Stimulated activated CD8-positive, alpha-beta memory T cell treated with anti-CD3 and anti-CD28 coated beads, Interleukin-4, amount 100 ng/mL, for 24 hours (primary cell): ENCODE data around the gene SLC5A7.

Experiments
- DNase-seq: peaks from one replicate; pipeline ENCODE4 v3.0.0-alpha.2; 2020; ENCODE audit warnings: low read depth

The SLC5A7 gene

GRCh38 chr2:107986278-107987217 is at the start of gene SLC5A7:
TSS of gene SLC5A7 (plus strand) at chr2:107986524. CDS start at chr2:107988156, 1,632 bp downstream.
- DNase-seq, result no peak

- DNase-seq, result no peak
Observed at GRCh38 chr2:107961395-107961794, 24.9 kb upstream of the SLC5A7 start.

GRCh38 chr2:107964185-107964584 is 22.1 kb upstream of the SLC5A7 start:
- no peak for DNase-seq

GRCh38 chr2:107984707-107985106 is 1.6 kb upstream of the SLC5A7 start:
- no peak for DNase-seq

GRCh38 chr2:107988108-107988507 is 1.8 kb downstream of the SLC5A7 start:
- DNase-seq, result no peak

GRCh38 chr2:107989445-107989844 is 3.1 kb downstream of the SLC5A7 start:
- no peak for DNase-seq

GRCh38 chr2:107990718-107991117 is 4.4 kb downstream of the SLC5A7 start:
- no peak for DNase-seq

GRCh38 chr2:107992069-107992468 is 5.7 kb downstream of the SLC5A7 start:
- DNase-seq, result no peak

- DNase-seq, result no peak
Observed at GRCh38 chr2:107999158-107999557, 12.8 kb downstream of the SLC5A7 start.

- DNase-seq, result no peak
Observed at GRCh38 chr2:108010912-108011591, 24.7 kb downstream of the SLC5A7 start.

- no peak for DNase-seq
Observed at GRCh38 chr2:108013305-108013704, 27.0 kb downstream of the SLC5A7 start.

GRCh38 chr2:108022628-108023027 is 36.3 kb downstream of the SLC5A7 start:
- DNase-seq, result no peak

GRCh38 chr2:108023776-108024175 is 37.5 kb downstream of the SLC5A7 start:
- DNase-seq, result no peak

GRCh38 chr2:108026092-108026794 is 39.9 kb downstream of the SLC5A7 start:
- DNase-seq, result no peak

- DNase-seq, result no peak
Observed at GRCh38 chr2:108029496-108029895, 43.2 kb downstream of the SLC5A7 start.

GRCh38 chr2:108029912-108030311 is 43.6 kb downstream of the SLC5A7 start:
- no peak for DNase-seq

GRCh38 chr2:108031471-108031941 is 45.2 kb downstream of the SLC5A7 start:
- DNase-seq, result no peak

- no peak for DNase-seq
Observed at GRCh38 chr2:108034843-108035242, 48.5 kb downstream of the SLC5A7 start.

GRCh38 chr2:108048752-108049151 is 62.4 kb downstream of the SLC5A7 start:
- DNase-seq, result no peak

- DNase-seq, result no peak
Observed at GRCh38 chr2:108058576-108059137, 72.3 kb downstream of the SLC5A7 start.

- DNase-seq, result no peak
Observed at GRCh38 chr2:108061439-108062042, 75.2 kb downstream of the SLC5A7 start.
